Kidney (tissue), 14 donors: ENCODE measurements around the gene SAMD15. TPM values are rescaled to one million over a fixed set of nuclear protein-coding genes. Genes with fewer than 3 reads are reported as not detected.

Source experiments
- DNase-seq, 5 donors: peaks; one replicate each; pipeline ENCODE4 v3.0.0-alpha.2; 2013 to 2020
- FAIRE-seq: peaks from 2 replicates; lab custom pipeline; 2012; peaks lifted over from hg19 to GRCh38; lab: Jason Lieb, UNC
- H3K27ac ChIP-seq, 2 donors: one replicate each; pipeline ENCODE4 v1.7.0; 2013; ENCODE audit warnings: low read depth in 2 of 2, low read length in 2 of 2, inconsistent platforms in 1 of 2
- H3K27me3 ChIP-seq: one replicate; pipeline ENCODE4 v1.7.1; 2013; ENCODE audit warnings: low read length, inconsistent platforms; ENCODE audit not compliant: control insufficient read depth, insufficient read depth
- H3K36me3 ChIP-seq, 3 donors: one replicate each; pipeline versions ENCODE4 v1.7.0 to v1.7.1; 2013; ENCODE audit warnings: low read length in 3 of 3, control low read depth in 1 of 3, inconsistent platforms in 1 of 3; ENCODE audit not compliant: insufficient read depth in 3 of 3, control insufficient read depth in 2 of 3
- H3K4me1 ChIP-seq, 3 donors: one replicate each; pipeline versions ENCODE4 v1.7.0 to v1.7.1; 2013; ENCODE audit warnings: low read length in 3 of 3, inconsistent platforms in 1 of 3, low read depth in 1 of 3; ENCODE audit not compliant: control insufficient read depth in 2 of 3, insufficient read depth in 2 of 3
- H3K4me3 ChIP-seq, 3 donors: one replicate each; pipeline versions ENCODE4 v1.7.0 to v1.8.1; 2013; ENCODE audit warnings: low read length in 3 of 3, control low read depth in 1 of 3, inconsistent platforms in 1 of 3
- H3K9ac ChIP-seq, 3 donors: one replicate each; pipeline versions ENCODE4 v1.7.0 to v1.7.1; 2013; ENCODE audit warnings: low read length in 3 of 3, control low read depth in 1 of 3, inconsistent platforms in 1 of 3
- H3K9me3 ChIP-seq, 3 donors: one replicate each; pipeline versions ENCODE4 v1.7.0 to v1.7.1; 2013; ENCODE audit warnings: low read length in 3 of 3, control low read depth in 1 of 3, inconsistent platforms in 1 of 3; ENCODE audit not compliant: control insufficient read depth in 2 of 3, insufficient read depth in 1 of 3
- CTCF ChIP-seq: IDR thresholded peaks from 3 replicates; pipeline ENCODE4 v1.5.1; 2012; ENCODE audit warnings: mild to moderate bottlenecking, moderate library complexity, borderline replicate concordance; ENCODE audit not compliant: insufficient read depth; ENCODE audit errors: extremely low read depth
- intact Hi-C: fragments of 100-400 bp; cut with DNase I; formaldehyde crosslinking; loops from one replicate; pipeline ENCODE4 v1.11.1; 2022
- polyA plus RNA-seq: library from polyadenylated mRNA; stranded (reverse); fragments of 350-450 nt; fragmentation: Illumina TruSeq; extraction: RNeasy Lipid Tissue Mini Kit (QIAGEN cat#74804); gene quantifications from one replicate; pipeline ENCODE4 v1.2.3, GENCODE V29; 2014; ENCODE audit warnings: low read depth, low replicate concordance; ENCODE audit not compliant: insufficient read depth
- total RNA-seq: library from RNA; stranded (reverse); fragmentation: NEBNext Ultra II Directional; extraction: Animal tissue kit (Norgen Biotek cat#: 25700); gene quantifications from one replicate; pipeline ENCODE4 v1.2.1, GENCODE V29; 2021
- donor health status: control.
- donor health status: control.
- donor health status: control.
- donor health status: control.
- donor health status: control.
- donor health status: DM: yes; HTN: yes; CAD: no.
- donor health status: Normal renal cell carcinoma (clear cell type).

SAMD15 gene
- total and polyA plus RNA-seq, 2 donors from 2014 or later: 1.8 to 6.2 TPM

- no peak overlapping the region for H3K27ac ChIP-seq
- no peak overlapping the region for H3K9ac ChIP-seq
- no peak for FAIRE-seq
- intact Hi-C loops: no loop called here
- H3K4me1 ChIP-seq: peaks cover 0 to 9% (median 0%) of the 10 kb centered on the region in 3 donors
- TF ChIP-seq CTCF: no peak
- H3K27me3 ChIP-seq: no peaks in the 10 kb centered on the region
- no peaks in the 10 kb centered on the region for H3K9me3 ChIP-seq
- DNase-seq: no peak
- H3K4me3 ChIP-seq: no peak overlapping the region
- H3K36me3 ChIP-seq: no peaks in the 10 kb centered on the region
These were observed 1.5 kb downstream of the SAMD15 start for GRCh38 chr14:77378701-77379100.

- no peaks in the 10 kb centered on the region for H3K27me3 ChIP-seq
These were observed 13.0 kb downstream of the SAMD15 start for GRCh38 chr14:77390188-77390587.

GRCh38 chr14:77400216-77400615 lies 23.0 kb downstream of the SAMD15 start:
- DNase-seq (no peak), FAIRE-seq (no peak)
- Histone ChIP-seq H3K36me3 (peaks cover 0 to 2% (median 0%) of the 10 kb centered on the region in 3 donors), H3K9me3 (no peaks in the 10 kb centered on the region), H3K27me3 (no peaks in the 10 kb centered on the region), H3K27ac (no peak overlapping the region), H3K4me3 (no peak overlapping the region), H3K9ac (no peak overlapping the region), H3K4me1 (no peaks in the 10 kb centered on the region)
- no peak for TF ChIP-seq CTCF
- intact Hi-C loops: no loop called here

More at GRCh38 chr14:77390188-77390587, 13.0 kb downstream of the SAMD15 start:
- no peak for TF ChIP-seq CTCF
- intact Hi-C loops: no loop called here
- Histone ChIP-seq H3K36me3 (no peaks in the 10 kb centered on the region), H3K4me1 (no peaks in the 10 kb centered on the region), H3K27ac (no peak overlapping the region), H3K9me3 (no peaks in the 10 kb centered on the region), H3K9ac (no peak overlapping the region), H3K4me3 (no peak overlapping the region)
- no peak for FAIRE-seq
- DNase-seq: no peak

- intact Hi-C loops: no loop called here
- FAIRE-seq: no peak
These were observed 26.6 kb downstream of the SAMD15 start for GRCh38 chr14:77403768-77404167.

More at GRCh38 chr14:77403768-77404167, 26.6 kb downstream of the SAMD15 start:
- H3K27me3 ChIP-seq: no peaks in the 10 kb centered on the region
- no peak for TF ChIP-seq CTCF
- no peaks in the 10 kb centered on the region for H3K9me3 ChIP-seq
- H3K36me3 ChIP-seq: peaks cover 0 to 2% (median 0%) of the 10 kb centered on the region in 3 donors
- no peak overlapping the region for H3K9ac ChIP-seq
- H3K4me1 ChIP-seq: no peaks in the 10 kb centered on the region
- H3K27ac ChIP-seq: no peak overlapping the region
- no peak overlapping the region for H3K4me3 ChIP-seq
- no peak for DNase-seq
